Hypothalamus (tissue), 51 donors: ENCODE data around the gene STAG1.
A peak's percentile ranks its signal among the peaks of the same experiment; 100 is the strongest.
"Not testable (repeated sequence)": the region's sequence is repeated elsewhere in the genome, so short reads cannot be mapped to it uniquely, and the experiment has no call there.

Experiments
- DNase-seq, 51 donors: peaks; one replicate each; lab custom pipeline; 2025; lab: John Stamatoyannopoulos, UW

STAG1 gene

GRCh38 chr3:136752172-136752421, at the start of gene STAG1:
Gene STAG1 (minus strand): TSS chr3:136752378. CDS start chr3:136630898, 121,480 bp downstream.
- peak in 1 of 51 donors; percentile 86 for DNase-seq

DNA sequence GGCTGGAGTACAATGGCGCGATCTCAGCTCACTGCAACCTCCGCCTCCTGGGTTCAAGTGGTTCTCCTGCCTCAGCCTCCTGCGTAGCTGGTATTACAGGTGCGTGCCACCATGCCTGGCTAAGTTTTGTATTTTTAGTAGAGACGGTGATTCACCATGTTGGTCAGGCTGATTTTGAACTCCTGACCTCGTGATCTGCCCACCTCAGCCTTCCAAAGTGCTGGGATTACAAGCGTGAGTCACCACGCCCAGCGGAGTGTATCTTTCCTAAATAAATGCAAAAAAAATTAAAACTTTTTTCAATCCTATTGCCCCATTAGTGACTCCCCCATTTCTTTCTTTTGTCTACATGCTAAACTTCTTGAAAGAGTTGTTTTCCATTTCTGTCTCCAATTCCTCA, 49.0 kb upstream of the STAG1 start:
- not testable (repeated sequence) for DNase-seq

GRCh38 chr3:136792556-136793330, 40.6 kb upstream of the STAG1 start:
- DNase-seq = peak in 14 of 51 donors; percentile 3 to 49 (median 11)

DNA sequence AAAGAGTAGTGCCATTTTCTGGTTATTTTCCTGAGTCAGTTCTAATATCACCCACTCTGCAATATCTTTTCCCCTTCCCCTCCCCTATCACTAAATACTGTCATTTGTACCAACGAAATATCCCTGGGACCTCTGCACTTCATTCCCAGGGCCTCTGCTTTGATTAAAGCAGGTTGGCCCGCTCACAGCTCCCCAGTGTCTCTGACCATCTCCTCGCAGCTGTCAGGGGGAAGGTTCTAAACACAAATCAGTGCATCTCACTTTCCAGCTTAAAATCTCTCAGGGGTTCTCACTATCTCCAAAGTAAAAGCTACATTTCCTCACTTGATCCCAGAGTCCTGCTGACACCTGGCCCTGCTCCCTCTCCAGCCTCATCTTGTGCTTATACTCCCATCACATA, 38.6 kb upstream of the STAG1 start:
- DNase-seq = no peak

- no peak for DNase-seq
These were observed 37.8 kb upstream of the STAG1 start for GRCh38 chr3:136789976-136790375.

DNA sequence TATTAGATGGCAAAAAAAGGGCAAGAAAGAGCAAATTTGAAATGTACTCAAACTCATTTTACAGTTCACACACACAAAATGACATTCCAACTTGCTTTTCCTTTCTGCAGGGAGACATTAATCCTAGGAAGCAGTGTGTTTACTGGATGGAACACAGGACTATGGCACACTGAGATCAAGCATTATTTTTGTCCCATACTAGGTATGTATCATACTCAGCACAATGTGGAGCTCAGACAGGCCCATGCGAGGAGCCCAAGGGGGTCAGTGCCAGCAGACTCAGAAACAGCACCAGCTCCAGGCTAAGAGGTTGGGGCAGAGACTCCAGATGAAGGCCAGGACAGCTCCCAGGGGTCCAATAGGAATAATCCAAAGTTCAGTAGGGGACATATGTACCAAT, 36.0 kb upstream of the STAG1 start:
- DNase-seq = no peak

DNA sequence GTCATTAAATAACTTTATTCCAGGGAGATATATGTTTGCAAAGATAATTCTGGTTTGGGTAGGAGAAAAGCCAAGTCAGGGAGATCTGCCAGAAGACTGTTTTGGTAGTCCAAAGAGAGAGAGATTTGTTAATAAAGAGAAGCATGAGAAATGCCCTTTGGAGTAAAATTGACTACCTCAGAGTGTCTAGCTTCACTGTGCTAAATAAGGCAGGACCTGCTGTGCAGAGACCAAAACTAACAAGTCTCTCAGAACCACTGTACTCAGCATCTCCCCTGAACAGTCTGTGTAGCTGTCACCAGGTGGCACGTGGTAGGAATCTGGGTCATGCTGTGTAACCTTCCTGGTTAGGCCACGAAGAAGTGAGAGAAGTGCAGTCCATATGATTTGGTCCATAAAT, 35.2 kb upstream of the STAG1 start:
- peak in 2 of 51 donors; percentile 3 to 9 for DNase-seq

- DNase-seq = no peak
These were observed 31.6 kb upstream of the STAG1 start for GRCh38 chr3:136783708-136784191.

- no peak for DNase-seq
These were observed 28.6 kb upstream of the STAG1 start for GRCh38 chr3:136780741-136781140.

- no peak for DNase-seq
These were observed 26.7 kb upstream of the STAG1 start for GRCh38 chr3:136778865-136779264.

- DNase-seq = no peak
These were observed 20.5 kb upstream of the STAG1 start for GRCh38 chr3:136772709-136773108.

GRCh38 chr3:136758160-136759102, 6.3 kb upstream of the STAG1 start:
- not testable (repeated sequence) for DNase-seq

DNA sequence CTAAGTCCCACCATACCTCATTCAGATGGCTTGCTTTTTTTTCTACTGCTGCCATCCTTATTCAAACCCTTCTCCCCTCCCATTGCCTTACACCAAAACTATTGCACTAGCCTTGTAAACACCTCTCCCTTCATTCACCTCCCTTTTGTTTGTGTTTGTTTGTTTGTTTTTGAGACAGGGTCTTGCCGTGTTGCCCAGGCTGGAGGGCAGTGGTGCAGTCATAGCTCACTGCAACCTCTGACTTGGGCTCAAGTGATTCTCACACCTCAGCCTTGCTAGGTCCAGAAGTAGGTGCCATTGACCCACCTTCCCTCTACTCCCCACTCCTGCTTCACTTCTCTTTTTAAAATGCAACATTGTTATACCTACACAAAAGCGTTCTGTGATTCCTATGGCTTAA, 3.0 kb upstream of the STAG1 start:
- DNase-seq = no peak

DNA sequence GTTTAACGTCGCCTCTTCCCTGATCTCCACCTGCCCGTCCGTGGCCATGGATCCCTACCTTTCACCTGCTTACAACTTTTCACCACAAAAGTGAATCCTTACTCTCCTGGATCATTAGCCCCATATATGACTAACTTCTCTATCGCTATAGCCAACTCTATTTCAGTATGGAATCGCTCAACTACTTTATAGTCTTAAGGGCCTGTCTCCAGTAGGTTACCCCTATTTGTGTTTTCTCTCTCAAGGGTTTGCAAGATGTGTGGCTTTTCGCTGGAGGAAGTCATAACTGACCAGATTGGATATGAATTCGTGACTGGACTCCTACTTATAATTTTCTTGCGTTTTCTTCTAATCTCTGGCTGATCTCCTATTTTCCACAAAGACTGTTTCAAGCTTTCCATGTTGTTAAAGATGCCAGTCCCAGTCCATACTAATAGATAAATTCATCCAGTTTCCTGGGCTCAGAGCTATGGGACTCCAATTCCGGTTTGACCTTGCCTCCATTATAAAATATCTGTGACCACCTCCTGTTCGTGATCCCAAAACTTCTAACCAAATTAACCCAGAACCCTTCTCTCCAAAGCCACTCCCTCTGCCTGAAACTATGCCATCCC, 1.3 kb upstream of the STAG1 start:
- DNase-seq = peak in 1 of 51 donors; percentile 41

DNA sequence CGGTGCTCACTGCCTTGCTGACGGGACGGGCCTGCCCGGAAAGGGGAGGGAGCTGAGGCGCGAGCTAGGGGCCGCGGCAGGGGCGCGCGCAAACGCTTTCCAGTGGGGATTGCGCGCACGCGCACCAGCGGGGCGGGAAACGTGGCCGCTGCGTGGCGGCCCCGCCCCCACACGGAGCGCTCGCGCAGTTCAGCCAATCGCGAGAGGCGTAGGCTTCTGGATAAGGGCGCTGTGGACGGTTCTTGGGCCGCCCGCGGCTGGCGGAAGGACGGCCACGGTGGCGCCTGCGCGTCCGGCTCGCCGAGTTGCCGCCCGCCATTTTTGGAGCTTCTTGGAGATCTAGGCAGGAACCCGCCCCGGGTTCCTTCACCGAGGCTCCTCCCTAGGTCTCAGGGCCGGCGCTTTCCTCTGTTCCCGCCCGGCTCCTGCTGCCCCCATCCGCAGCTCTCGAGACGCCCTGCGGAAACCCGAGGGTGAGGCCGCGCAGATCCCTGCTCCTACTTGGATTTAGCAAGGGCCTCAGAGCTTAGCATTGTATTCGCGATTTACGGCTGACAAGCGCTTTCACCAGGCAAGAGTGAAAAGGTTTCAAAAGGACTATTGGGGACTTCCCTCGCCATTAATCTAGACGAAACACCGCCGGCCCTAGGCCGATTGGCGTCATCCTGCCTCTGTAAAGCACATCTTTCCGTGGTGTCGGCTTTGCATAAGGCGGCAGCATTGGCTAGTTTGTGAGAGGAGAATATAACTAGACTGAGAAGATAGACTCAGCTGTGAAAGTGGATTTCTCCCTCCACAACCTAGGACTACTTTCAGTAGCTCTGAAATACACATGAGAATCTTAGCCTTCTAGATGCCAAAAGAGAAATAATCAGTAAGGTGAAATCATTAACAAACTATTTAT, 496 bp upstream of the STAG1 start:
- DNase-seq = peak; percentile 86 to 100 (median 98)

GRCh38 chr3:136751316-136752171, 634 bp downstream of the STAG1 start:
- peak; percentile 25 to 94 (median 78) for DNase-seq

GRCh38 chr3:136750897-136751315, 1.3 kb downstream of the STAG1 start:
- no peak for DNase-seq

DNA sequence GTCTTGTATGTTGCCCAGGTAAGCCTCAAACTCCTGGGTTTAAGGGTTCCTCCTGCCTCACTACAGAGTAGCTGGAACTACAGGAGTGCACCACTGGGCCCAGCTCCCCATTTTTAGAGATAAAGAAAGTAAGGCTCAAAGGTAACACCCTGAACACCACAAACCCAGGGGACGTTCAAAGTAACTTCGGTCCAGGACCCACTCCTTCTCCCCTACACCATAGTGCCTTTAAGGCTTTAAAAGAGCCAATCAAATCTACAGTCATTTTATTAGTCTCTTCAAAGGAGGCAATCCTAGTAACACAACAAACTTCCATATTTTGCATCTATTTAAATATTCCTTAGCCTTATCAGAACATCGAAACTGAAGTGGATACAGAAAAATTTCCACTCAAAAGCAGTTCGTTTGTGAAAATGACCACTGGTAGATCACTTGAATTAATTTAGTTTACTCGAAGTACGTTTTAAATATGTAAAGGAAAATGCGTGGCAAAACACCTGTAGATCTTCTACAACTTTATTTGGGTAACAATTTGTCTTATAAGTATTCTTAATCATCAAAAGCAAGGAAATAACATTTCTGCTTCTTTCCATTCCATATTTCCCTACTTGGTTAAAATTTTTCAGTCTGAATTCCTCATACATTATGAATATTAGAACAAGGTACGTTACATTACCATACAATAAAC, 1.8 kb downstream of the STAG1 start:
- DNase-seq = no peak

DNA sequence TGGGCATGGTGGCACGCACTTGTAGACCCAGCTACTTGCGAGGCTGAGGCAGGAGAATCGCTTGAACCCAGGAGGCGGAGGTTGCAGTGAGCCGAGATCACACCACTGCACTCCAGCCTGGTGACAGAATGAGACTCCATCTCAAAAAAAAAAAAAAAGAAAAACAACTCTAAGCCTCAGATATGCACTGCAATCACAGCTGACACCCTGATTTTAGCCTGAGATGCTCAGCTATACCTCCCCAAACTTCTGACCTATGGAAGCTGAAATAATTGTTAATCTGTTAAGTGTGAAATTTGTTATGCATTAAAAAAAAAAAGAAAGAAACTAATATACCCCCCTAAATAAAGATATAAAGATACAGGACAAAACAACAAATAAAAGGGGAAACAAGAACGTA, 2.6 kb downstream of the STAG1 start:
- DNase-seq = not testable (repeated sequence)
